Measurements from ENCODE around the gene PTPRE.

Gene PTPRE

DNA sequence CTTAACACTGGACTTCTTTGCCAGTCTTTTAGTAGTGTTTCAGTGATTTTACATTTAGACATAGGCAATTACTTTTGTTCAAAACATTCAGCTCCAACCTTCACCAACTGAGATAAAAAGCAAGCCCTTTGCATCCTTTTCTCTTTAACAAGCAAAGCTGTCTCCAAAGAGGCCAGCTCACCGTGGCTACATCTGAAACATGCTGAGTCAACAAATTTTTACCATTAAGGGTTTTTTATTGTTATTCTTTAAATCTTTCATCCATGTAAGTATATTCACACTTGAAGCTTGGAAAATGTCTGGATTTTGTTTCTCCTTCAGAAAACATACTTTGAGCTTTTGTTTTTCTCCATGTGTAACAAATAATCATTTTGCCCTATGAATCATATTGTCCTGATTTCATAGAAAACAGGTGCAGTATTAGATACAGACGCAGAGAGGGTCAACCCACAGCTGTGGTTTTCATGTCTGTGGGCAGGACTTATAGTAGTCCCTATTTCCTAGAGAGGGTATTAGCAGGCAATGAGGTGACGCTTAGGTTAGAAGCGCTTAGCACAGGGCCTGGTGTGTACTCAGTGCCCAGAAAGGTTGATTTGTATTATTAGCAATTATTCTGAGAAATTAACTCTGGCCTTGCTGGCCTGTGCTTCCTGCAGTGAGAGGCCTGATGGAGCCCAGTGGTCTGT is 119.9 kb downstream of the PTPRE start:
- Histone ChIP-seq H3K27me3 (ENCODE audit: control insufficient read depth, insufficient read depth, low read length) (no peaks in the 10 kb centered on the region), H3K9me3 (ENCODE audit: control insufficient read depth, low read length) (no peaks in the 10 kb centered on the region), H3K79me2 (no peaks in the 10 kb centered on the region)

DNA sequence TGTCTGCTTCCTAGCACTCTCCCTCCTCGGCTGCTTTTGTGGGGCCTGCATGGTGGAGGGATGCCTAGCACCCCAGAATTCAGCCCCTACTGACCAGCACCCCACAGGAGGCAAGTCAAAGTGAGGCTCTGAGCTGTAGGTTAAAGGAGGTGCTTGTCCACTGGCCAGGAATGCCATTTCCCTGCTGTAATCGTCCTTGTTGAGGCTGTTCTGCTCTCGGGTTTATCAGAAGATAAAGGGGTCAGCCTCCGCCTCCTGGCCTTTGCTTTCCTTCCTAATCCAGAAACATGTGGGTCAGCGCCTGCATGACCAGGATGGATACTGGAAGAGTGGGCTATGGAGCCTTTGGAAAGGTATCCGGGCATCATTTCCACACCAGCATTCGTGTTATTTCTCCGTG is 120.4 kb downstream of the PTPRE start:
- no peaks in the 10 kb centered on the region for H3K79me2 ChIP-seq
- H3K27me3 ChIP-seq (ENCODE audit: control insufficient read depth, insufficient read depth, low read length), result no peaks in the 10 kb centered on the region
- H3K36me3 ChIP-seq (ENCODE audit: control insufficient read depth, insufficient read depth, low read length), result no peaks in the 10 kb centered on the region
- no peaks in the 10 kb centered on the region for H3K9me3 ChIP-seq (ENCODE audit: control insufficient read depth, low read length)
- H3K27ac ChIP-seq, result no peak overlapping the region
- no peak overlapping the region for H3K9ac ChIP-seq
- TF ChIP-seq, protein P1, sequence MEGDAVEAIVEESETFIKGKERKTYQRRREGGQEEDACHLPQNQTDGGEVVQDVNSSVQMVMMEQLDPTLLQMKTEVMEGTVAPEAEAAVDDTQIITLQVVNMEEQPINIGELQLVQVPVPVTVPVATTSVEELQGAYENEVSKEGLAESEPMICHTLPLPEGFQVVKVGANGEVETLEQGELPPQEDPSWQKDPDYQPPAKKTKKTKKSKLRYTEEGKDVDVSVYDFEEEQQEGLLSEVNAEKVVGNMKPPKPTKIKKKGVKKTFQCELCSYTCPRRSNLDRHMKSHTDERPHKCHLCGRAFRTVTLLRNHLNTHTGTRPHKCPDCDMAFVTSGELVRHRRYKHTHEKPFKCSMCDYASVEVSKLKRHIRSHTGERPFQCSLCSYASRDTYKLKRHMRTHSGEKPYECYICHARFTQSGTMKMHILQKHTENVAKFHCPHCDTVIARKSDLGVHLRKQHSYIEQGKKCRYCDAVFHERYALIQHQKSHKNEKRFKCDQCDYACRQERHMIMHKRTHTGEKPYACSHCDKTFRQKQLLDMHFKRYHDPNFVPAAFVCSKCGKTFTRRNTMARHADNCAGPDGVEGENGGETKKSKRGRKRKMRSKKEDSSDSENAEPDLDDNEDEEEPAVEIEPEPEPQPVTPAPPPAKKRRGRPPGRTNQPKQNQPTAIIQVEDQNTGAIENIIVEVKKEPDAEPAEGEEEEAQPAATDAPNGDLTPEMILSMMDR (IDR thresholded peaks at IDR 0.05), result no peak
- H3K4me2 ChIP-seq (ENCODE audit: low read length), result no peak overlapping the region
- no peak overlapping the region for H2AFZ ChIP-seq
- H3K4me3 ChIP-seq (ENCODE audit: low read depth, low read length), result no peak overlapping the region
- peaks cover 5% of the 10 kb centered on the region for H3K4me1 ChIP-seq

More for the DNA sequence above, 119.9 kb downstream of the PTPRE start:
- Histone ChIP-seq H2AFZ (no peak overlapping the region), H3K9ac (no peak overlapping the region), H3K4me2 (ENCODE audit: low read length) (no peak overlapping the region), H3K27ac (no peak overlapping the region), H3K4me1 (peaks cover 5% of the 10 kb centered on the region), H3K36me3 (ENCODE audit: control insufficient read depth, insufficient read depth, low read length) (no peaks in the 10 kb centered on the region), H3K4me3 (ENCODE audit: low read depth, low read length) (no peak overlapping the region)
- TF ChIP-seq, protein P1 (IDR thresholded peaks at IDR 0.05), result no peak

DNA sequence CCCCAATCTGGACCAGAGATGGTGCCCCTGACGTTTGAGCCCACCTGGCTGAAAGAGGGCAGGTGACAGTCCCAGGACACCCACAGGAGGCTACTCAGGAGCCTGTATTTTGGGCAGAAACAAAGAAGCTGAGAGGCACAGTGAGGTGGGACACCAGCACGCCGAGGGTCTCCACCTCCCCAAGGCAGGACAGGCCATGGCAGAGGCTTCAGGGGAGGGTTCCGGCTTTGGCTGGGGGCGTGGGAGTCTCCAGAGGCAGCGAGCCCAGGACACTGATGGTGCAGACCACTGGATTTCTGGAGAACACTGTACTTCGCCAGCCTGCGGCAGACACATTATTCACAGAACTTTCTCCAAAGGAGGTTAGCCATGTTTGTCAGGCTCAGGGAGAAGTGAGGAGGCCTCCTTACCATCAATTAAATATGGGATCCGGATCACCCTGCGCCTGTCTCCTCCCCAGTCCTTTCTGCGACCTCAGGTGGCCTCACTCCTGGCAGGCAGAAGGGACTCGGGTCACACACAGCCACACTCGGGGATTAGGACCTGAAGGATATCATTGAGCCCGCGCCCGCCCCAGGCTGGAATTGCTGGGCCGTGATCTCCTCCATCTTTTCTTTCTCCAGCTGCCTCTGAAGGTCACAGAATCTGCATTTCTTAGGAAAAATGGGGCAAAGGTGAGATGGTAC is 121.1 kb downstream of the PTPRE start:
- Histone ChIP-seq H3K9me3 (ENCODE audit: control insufficient read depth, low read length) (no peaks in the 10 kb centered on the region), H3K27me3 (ENCODE audit: control insufficient read depth, insufficient read depth, low read length) (no peaks in the 10 kb centered on the region), H3K4me2 (ENCODE audit: low read length) (no peak overlapping the region), H3K4me1 (peaks cover 5% of the 10 kb centered on the region), H3K9ac (no peak overlapping the region), H2AFZ (no peak overlapping the region), H3K27ac (no peak overlapping the region), H3K4me3 (ENCODE audit: low read depth, low read length) (no peak overlapping the region), H3K79me2 (no peaks in the 10 kb centered on the region), H3K36me3 (ENCODE audit: control insufficient read depth, insufficient read depth, low read length) (no peaks in the 10 kb centered on the region)
- TF ChIP-seq, protein P1 (IDR thresholded peaks at IDR 0.05), result no peak

DNA sequence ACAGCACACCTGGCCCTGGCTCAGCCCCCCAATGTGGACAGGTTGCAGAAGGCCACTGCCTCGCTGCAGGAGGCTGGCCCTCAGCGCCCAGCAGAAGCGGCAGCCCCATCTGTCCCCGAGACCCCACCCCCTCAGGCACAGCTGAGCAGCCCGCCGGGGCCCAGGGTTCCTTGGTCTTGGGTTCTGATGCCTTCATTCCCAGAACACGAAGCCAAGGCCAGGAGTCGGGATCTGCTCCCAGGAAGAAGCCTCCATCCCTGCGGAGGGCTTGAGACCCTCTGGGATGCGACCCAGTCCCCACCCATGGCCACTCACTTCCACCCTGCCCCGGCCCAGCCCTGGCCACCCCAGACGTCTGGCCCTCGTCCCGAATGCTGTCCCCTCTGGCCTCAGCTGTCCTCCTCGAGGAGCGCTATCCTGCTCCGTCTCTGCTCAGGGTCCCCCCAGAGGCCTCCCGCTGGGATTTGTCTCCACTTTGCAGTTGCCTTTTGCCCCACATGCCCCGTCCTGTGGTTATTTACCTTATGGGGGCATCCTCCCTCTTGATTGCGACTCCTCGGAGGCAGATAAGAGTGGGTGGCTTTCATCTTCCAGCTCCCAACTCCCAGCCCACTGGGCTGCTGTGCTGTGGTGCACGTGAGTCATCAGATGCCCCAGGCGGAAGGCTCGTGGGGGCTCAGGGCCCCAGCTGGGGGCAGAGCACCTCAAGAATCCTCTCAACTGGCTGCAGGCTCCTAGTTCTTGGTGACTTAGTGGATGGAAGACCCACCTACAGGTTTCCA is 121.8 kb downstream of the PTPRE start:
- Histone ChIP-seq H3K79me2 (no peaks in the 10 kb centered on the region), H3K9me3 (ENCODE audit: control insufficient read depth, low read length) (no peaks in the 10 kb centered on the region), H3K27me3 (ENCODE audit: control insufficient read depth, insufficient read depth, low read length) (no peaks in the 10 kb centered on the region), H3K4me3 (ENCODE audit: low read depth, low read length) (no peak overlapping the region), H3K27ac (no peak overlapping the region), H3K36me3 (ENCODE audit: control insufficient read depth, insufficient read depth, low read length) (no peaks in the 10 kb centered on the region), H2AFZ (no peak overlapping the region), H3K4me2 (ENCODE audit: low read length) (no peak overlapping the region), H3K4me1 (peaks cover 5% of the 10 kb centered on the region), H3K9ac (no peak overlapping the region)
- TF ChIP-seq, protein P1 (IDR thresholded peaks at IDR 0.05), result no peak

Measured in parathyroid adenoma (tissue), 2 donors.